Epithelial cell of esophagus (primary cell): ENCODE data around the gene SHISAL1.

Experiments
- DNase-seq: peaks from one replicate; pipeline ENCODE4 v3.0.0; 2010; ENCODE audit warnings: low read depth
- H3K4me3 ChIP-seq: 2 replicates; pipeline ENCODE4 v1.5.1; 2011; ENCODE audit warnings: mild to moderate bottlenecking, low read length, control low read depth
- TF ChIP-seq, protein P1 (sequence below): IDR thresholded peaks from 2 replicates; pipeline ENCODE4 v1.5.1; 2011; ENCODE audit warnings: low read depth, mild to moderate bottlenecking, low read length, control low read depth, inconsistent platforms; ENCODE audit not compliant: insufficient read depth; ENCODE audit errors: missing control alignments

Gene SHISAL1

DNA sequence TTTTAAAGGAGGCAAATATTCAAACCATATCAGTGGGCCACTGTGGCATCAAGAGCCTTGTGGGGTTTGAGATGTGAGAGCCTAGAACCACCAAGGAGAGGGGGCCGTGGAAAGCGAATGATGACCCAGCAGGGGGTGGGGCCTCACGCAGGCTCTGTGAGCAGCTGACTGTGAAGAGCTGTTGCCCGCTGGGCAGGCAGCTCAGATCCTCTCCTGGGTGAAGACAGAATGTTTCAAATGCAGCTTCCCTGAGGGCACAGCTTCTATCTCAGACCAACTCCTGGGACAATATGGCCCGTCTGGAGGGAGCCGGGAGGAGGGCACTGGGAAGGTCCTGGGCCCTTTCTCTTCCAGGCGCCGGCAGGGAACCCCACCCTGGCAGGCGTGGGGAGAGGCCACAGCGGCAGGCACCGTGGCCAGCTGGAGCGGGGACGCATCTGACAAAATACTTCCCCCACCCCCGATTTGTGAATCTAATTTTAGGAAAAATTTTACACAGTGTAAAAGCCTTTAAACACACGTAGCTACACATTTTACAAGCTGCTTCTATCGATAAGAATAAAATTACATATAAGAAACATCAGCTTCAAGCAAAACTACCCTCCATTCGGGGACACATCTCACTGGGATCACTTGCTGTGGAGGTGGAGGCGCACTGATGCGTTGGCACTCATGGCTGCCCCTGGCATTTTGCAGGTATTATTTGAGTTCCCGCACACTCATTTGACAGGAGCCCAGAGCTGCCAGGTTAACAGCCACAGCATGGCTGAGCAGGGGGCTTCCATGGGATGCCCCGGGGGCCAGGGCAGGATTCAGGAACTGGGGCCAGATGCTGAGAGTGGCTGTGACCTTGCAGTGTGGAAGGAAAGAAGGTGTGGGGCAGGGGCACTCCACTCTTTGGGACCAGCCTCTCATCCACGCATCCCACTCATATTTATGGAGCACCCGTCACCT lies 91.7 kb downstream of the SHISAL1 start:
- no peak overlapping the region for H3K4me3 ChIP-seq
- TF ChIP-seq, protein P1, sequence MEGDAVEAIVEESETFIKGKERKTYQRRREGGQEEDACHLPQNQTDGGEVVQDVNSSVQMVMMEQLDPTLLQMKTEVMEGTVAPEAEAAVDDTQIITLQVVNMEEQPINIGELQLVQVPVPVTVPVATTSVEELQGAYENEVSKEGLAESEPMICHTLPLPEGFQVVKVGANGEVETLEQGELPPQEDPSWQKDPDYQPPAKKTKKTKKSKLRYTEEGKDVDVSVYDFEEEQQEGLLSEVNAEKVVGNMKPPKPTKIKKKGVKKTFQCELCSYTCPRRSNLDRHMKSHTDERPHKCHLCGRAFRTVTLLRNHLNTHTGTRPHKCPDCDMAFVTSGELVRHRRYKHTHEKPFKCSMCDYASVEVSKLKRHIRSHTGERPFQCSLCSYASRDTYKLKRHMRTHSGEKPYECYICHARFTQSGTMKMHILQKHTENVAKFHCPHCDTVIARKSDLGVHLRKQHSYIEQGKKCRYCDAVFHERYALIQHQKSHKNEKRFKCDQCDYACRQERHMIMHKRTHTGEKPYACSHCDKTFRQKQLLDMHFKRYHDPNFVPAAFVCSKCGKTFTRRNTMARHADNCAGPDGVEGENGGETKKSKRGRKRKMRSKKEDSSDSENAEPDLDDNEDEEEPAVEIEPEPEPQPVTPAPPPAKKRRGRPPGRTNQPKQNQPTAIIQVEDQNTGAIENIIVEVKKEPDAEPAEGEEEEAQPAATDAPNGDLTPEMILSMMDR = no peak
- no peak for DNase-seq

DNA sequence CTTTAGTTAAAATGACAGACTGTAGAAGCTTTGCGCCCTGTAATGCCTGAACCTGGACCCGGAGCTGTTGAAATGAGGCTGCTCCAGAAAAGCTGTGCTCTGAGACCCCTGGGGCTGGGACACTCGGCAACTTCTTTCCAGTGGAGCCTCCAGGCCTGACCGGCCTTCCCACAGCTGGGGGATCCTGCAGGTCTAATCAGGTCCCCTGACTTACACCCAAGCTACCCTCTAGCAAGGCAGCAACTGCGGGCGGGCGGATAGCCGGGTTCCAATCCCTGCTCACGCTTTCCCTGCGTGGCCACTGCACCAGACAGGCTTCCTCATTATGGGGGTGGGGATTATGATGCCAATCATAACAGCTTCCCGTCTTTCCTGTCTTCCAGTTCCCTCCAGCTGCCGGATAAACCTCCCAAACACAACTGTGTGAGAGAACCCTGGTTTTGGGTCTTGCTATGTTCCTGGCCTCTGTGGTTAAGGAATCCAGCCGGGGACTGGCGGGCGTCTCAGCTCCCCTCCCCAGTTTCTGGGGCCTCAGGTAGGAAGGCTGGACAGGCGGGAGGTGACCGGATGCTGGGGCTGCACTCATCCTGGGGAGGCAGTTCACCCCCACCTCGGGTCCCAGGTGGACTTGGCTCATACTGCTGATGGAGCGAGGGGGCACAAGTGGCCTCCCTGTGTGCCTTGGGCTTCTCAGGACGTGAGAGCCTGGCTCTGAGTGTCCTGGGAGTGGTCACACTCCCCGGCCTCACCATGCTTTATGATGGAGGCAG lies 93.5 kb downstream of the SHISAL1 start:
- DNase-seq = no peak
- TF ChIP-seq, protein P1 = no peak
- H3K4me3 ChIP-seq = no peak overlapping the region

DNA sequence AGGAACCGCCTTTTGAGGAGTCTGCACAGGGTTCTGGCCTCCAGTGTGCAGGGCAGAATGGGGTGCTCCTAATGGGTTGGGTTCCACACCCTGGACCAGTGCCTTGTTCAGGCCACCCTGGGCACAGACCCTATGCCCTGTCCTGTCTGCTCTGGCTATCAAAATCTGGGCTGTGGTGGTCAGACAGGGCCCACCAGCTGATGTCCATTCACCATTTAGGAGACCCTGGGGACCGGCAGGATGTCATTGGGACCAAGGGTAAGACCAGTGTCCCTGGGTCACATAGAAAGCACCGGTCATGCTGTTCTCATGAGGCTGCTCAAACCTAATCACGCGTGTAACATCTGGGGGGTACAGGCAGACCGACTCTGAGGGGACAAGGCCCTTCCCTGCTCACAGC lies 94.7 kb downstream of the SHISAL1 start:
- TF ChIP-seq, protein P1 = no peak
- no peak overlapping the region for H3K4me3 ChIP-seq
- no peak for DNase-seq

DNA sequence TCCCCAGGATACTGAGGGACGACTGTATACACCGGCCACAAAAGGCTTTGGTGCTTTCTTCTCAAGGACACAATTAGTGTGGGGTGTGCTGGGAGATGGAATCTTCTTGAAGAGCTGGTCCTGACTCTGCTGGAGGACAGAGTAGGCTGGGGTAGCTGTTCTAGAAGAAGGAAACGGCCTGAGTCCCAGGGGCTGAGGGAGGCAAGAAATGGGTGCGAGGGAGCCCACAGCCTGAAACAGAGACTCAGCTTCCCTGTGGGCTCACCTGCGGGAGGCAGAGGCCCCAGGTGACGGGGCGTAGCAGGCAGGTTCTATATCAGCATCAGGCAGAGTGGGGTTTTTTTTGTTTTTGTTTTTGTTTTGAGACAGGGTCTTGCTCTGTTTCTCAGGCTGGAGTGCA lies 95.4 kb downstream of the SHISAL1 start:
- TF ChIP-seq, protein P1 = no peak

DNA sequence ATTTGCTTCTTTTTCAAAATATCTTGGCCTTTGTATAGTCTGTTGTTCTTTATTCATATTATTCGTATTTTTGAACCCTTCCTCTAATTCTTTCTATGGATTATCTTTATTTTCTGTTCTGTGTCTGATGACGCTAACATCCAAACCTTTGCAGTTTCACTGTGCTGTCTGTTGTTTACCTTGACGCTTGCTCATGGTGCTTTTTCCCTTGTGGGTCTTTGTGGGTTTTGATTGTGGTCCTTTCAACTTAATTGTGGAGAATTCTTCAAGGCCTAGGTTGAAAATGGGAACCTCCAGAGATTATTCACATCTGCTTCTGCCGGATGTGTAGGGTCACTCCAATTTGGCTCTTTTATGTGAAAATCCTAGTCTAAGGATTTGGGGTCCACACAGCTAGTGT lies 97.5 kb downstream of the SHISAL1 start:
- DNase-seq = no peak
- H3K4me3 ChIP-seq = no peak overlapping the region
- TF ChIP-seq, protein P1 = no peak

More for the DNA sequence above, 95.4 kb downstream of the SHISAL1 start:
- H3K4me3 ChIP-seq = no peak overlapping the region
- no peak for DNase-seq

DNA sequence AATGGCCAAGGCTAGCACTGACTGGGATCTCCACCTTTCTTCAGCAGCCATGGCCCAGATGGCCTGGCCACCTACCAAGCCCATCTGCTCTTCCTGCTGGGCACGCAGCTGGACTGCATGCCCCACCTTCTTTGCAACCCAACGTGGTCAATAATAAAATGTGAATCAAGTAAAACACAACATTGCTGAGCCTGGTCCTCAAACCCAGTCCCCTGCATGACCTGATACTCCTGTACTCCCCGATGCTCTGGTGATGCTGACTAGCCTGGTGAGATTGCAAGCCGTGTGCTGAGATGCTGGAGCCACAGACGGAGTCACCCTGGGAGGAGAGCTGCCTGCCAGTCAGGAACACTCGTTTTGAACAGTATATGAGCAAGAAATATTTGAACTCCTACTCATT lies 98.0 kb downstream of the SHISAL1 start:
- H3K4me3 ChIP-seq = no peak overlapping the region
- TF ChIP-seq, protein P1 = no peak
- DNase-seq = no peak

DNA sequence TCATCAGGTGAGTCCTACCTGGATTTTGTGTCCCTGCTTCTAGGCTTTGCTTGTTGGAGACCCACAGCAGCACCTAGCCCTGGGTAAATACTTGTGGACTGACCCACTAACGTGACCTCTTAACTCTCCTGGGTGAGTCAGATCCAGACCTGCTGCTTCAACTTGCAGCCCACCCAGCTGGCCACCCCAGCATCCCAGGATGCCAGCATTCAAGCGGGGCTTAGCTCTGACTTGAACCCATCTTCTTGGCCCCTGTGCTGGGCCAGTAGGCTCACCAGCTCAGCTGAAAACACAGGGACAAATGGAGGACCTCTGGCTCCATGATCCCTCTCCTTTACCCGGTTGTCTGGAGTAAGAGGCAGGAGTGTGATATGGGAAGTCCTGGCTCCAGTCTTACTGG lies 98.6 kb downstream of the SHISAL1 start:
- H3K4me3 ChIP-seq = no peak overlapping the region
- TF ChIP-seq, protein P1 = no peak
- DNase-seq = no peak
